ENCODE results near the gene CDH23.

DNA sequence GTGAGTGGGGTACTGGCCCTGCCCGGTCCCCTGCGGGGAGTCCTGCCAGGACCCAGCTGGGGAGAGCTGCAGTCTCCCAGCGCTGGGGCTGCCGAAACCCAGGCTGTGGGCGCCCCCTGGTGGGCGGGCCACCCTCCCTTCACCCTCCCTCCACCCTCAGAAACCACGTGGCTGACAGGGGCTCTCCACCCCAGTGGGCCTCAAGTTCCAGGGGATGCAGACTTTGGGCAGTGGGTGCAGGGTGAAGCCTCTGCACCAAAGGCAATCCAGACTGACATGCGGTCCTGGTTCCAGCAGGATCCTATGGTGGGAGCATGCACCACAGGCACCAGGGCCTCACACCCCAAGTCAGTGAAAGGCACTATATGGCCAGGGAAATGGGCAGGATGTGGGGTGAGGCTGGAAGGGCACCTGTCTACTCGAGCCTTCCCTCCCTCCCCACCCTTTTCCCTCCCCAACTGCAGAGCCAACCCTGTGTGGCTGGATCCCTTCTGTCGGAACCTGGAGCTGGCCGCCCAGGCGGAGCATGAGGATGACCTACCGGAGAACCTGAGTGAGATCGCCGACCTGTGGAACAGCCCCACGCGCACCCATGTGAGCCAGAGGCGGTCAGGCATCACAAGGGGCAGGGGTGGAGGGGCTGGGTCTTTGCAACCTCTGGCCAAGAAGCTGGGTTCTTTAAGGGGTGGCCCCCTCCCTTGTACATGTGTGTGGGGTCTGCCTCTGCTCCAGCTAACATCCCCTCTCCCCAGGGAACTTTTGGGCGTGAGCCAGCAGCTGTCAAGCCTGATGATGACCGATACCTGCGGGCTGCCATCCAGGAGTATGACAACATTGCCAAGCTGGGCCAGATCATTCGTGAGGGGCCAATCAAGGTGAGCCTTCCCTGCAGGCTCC is 415.5 kb downstream of the CDH23 start:
- TF ChIP-seq EP300 (IDR thresholded peaks at IDR 0.05; ENCODE audit: borderline replicate concordance in 1 of 2, control insufficient read depth in 1 of 2, low read depth in 2 of 2, low read length in 2 of 2) (no peak), TBL1XR1 (IDR thresholded peaks at IDR 0.05; ENCODE audit: low read depth, low read length) (no peak), IKZF2 (IDR thresholded peaks at IDR 0.05) (no peak), EZH2 (IDR thresholded peaks at IDR 0.05; ENCODE audit: borderline replicate concordance, control insufficient read depth, low read depth, low read length) (no peak), CEBPB (IDR thresholded peaks at IDR 0.05; ENCODE audit: borderline replicate concordance in 1 of 2, low read depth in 2 of 2, low read length in 2 of 2) (no peak), RBBP5 (conservative IDR thresholded peaks at IDR 0.05) (no peak)
- TF ChIP-seq, protein P1, sequence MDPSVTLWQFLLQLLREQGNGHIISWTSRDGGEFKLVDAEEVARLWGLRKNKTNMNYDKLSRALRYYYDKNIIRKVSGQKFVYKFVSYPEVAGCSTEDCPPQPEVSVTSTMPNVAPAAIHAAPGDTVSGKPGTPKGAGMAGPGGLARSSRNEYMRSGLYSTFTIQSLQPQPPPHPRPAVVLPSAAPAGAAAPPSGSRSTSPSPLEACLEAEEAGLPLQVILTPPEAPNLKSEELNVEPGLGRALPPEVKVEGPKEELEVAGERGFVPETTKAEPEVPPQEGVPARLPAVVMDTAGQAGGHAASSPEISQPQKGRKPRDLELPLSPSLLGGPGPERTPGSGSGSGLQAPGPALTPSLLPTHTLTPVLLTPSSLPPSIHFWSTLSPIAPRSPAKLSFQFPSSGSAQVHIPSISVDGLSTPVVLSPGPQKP (IDR thresholded peaks at IDR 0.05; ENCODE audit: low read depth, low read length) = no peak
- TF ChIP-seq, protein P2, sequence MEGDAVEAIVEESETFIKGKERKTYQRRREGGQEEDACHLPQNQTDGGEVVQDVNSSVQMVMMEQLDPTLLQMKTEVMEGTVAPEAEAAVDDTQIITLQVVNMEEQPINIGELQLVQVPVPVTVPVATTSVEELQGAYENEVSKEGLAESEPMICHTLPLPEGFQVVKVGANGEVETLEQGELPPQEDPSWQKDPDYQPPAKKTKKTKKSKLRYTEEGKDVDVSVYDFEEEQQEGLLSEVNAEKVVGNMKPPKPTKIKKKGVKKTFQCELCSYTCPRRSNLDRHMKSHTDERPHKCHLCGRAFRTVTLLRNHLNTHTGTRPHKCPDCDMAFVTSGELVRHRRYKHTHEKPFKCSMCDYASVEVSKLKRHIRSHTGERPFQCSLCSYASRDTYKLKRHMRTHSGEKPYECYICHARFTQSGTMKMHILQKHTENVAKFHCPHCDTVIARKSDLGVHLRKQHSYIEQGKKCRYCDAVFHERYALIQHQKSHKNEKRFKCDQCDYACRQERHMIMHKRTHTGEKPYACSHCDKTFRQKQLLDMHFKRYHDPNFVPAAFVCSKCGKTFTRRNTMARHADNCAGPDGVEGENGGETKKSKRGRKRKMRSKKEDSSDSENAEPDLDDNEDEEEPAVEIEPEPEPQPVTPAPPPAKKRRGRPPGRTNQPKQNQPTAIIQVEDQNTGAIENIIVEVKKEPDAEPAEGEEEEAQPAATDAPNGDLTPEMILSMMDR (IDR thresholded peaks at IDR 0.05 in 2 of 3, conservative IDR thresholded peaks at IDR 0.05 in 1 of 3; ENCODE audit: control insufficient read depth in 2 of 3, extremely low read depth in 1 of 3, insufficient read depth in 1 of 3, low read depth in 3 of 3, low read length in 3 of 3) = peak; percentile 81 to 89 (median 82)
- TF ChIP-seq, protein P3, sequence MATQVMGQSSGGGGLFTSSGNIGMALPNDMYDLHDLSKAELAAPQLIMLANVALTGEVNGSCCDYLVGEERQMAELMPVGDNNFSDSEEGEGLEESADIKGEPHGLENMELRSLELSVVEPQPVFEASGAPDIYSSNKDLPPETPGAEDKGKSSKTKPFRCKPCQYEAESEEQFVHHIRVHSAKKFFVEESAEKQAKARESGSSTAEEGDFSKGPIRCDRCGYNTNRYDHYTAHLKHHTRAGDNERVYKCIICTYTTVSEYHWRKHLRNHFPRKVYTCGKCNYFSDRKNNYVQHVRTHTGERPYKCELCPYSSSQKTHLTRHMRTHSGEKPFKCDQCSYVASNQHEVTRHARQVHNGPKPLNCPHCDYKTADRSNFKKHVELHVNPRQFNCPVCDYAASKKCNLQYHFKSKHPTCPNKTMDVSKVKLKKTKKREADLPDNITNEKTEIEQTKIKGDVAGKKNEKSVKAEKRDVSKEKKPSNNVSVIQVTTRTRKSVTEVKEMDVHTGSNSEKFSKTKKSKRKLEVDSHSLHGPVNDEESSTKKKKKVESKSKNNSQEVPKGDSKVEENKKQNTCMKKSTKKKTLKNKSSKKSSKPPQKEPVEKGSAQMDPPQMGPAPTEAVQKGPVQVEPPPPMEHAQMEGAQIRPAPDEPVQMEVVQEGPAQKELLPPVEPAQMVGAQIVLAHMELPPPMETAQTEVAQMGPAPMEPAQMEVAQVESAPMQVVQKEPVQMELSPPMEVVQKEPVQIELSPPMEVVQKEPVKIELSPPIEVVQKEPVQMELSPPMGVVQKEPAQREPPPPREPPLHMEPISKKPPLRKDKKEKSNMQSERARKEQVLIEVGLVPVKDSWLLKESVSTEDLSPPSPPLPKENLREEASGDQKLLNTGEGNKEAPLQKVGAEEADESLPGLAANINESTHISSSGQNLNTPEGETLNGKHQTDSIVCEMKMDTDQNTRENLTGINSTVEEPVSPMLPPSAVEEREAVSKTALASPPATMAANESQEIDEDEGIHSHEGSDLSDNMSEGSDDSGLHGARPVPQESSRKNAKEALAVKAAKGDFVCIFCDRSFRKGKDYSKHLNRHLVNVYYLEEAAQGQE (IDR thresholded peaks at IDR 0.05; ENCODE audit: low read depth, low read length) = no peak
- TF ChIP-seq, protein P4, sequence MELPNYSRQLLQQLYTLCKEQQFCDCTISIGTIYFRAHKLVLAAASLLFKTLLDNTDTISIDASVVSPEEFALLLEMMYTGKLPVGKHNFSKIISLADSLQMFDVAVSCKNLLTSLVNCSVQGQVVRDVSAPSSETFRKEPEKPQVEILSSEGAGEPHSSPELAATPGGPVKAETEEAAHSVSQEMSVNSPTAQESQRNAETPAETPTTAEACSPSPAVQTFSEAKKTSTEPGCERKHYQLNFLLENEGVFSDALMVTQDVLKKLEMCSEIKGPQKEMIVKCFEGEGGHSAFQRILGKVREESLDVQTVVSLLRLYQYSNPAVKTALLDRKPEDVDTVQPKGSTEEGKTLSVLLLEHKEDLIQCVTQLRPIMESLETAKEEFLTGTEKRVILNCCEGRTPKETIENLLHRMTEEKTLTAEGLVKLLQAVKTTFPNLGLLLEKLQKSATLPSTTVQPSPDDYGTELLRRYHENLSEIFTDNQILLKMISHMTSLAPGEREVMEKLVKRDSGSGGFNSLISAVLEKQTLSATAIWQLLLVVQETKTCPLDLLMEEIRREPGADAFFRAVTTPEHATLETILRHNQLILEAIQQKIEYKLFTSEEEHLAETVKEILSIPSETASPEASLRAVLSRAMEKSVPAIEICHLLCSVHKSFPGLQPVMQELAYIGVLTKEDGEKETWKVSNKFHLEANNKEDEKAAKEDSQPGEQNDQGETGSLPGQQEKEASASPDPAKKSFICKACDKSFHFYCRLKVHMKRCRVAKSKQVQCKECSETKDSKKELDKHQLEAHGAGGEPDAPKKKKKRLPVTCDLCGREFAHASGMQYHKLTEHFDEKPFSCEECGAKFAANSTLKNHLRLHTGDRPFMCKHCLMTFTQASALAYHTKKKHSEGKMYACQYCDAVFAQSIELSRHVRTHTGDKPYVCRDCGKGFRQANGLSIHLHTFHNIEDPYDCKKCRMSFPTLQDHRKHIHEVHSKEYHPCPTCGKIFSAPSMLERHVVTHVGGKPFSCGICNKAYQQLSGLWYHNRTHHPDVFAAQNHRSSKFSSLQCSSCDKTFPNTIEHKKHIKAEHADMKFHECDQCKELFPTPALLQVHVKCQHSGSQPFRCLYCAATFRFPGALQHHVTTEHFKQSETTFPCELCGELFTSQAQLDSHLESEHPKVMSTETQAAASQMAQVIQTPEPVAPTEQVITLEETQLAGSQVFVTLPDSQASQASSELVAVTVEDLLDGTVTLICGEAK (IDR thresholded peaks at IDR 0.05; ENCODE audit: borderline replicate concordance) = no peak
- TF ChIP-seq, protein P5, sequence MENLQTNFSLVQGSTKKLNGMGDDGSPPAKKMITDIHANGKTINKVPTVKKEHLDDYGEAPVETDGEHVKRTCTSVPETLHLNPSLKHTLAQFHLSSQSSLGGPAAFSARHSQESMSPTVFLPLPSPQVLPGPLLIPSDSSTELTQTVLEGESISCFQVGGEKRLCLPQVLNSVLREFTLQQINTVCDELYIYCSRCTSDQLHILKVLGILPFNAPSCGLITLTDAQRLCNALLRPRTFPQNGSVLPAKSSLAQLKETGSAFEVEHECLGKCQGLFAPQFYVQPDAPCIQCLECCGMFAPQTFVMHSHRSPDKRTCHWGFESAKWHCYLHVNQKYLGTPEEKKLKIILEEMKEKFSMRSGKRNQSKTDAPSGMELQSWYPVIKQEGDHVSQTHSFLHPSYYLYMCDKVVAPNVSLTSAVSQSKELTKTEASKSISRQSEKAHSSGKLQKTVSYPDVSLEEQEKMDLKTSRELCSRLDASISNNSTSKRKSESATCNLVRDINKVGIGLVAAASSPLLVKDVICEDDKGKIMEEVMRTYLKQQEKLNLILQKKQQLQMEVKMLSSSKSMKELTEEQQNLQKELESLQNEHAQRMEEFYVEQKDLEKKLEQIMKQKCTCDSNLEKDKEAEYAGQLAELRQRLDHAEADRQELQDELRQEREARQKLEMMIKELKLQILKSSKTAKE (IDR thresholded peaks at IDR 0.05; ENCODE audit: low read depth, poor library complexity, severe bottlenecking) = no peak

Data from GM12878 (cell line).